Measurements from ENCODE around the gene ZFPL1.
A peak's percentile ranks its signal among the peaks of the same experiment; 100 is the strongest.

The ZFPL1 gene

GRCh38 chr11:65126624-65127274 lies 42.7 kb downstream of the ZFPL1 start:
- Histone ChIP-seq H3K27ac (ENCODE audit: low read depth, low read length) (no peak overlapping the region), H3K9me3 (ENCODE audit: insufficient read depth, low read depth, low read length) (no peaks in the 10 kb centered on the region), H4K91ac (ENCODE audit: low read depth, low read length) (no peak overlapping the region), H3K23ac (ENCODE audit: low read length) (peak overlapping the region; percentile 11), H2BK12ac (ENCODE audit: low read length) (no peak overlapping the region), H3K79me1 (ENCODE audit: low read length) (peaks cover 5% of the 10 kb centered on the region), H3K9ac (ENCODE audit: low read length) (no peak overlapping the region), H3K18ac (ENCODE audit: low read length) (no peak overlapping the region), H3K4me2 (ENCODE audit: low read length) (no peak overlapping the region), H4K12ac (ENCODE audit: low read depth, low read length) (peak overlapping the region; percentile 3), H4K8ac (ENCODE audit: low read depth, low read length) (no peak overlapping the region), H3K4ac (ENCODE audit: low read depth, low read length) (no peak overlapping the region), H3K79me2 (ENCODE audit: control insufficient read depth, insufficient read depth, low read length, poor library complexity) (peaks cover 5% of the 10 kb centered on the region), H3K36me3 (ENCODE audit: control insufficient read depth in 1 of 2, insufficient read depth in 2 of 2, low read length in 2 of 2) (peaks cover 68 to 73% of the 10 kb centered on the region in 2 experiments), H3K4me1 (ENCODE audit: control insufficient read depth in 1 of 2, insufficient read depth in 2 of 2, low read length in 2 of 2) (peaks cover 0 to 2% of the 10 kb centered on the region in 2 experiments), H2AFZ (ENCODE audit: insufficient read depth, low read length, poor library complexity) (no peak overlapping the region), H2BK5ac (ENCODE audit: low read depth, low read length, poor library complexity) (no peak overlapping the region), H2BK120ac (ENCODE audit: insufficient read depth, low read length, poor library complexity) (no peak overlapping the region), H3K27me3 (ENCODE audit: insufficient read depth, low read length) (no peaks in the 10 kb centered on the region), H2AK5ac (ENCODE audit: low read length) (no peak overlapping the region), H3K4me3 (ENCODE audit: low read depth, low read length) (no peak overlapping the region), H3K14ac (ENCODE audit: low read length) (no peak overlapping the region)
- DNase-seq = no peak
- no CpG with 5 or more reads among the region's 6 CpGs for WGBS (ENCODE audit: extremely low coverage, insufficient coverage, insufficient read length)

- no peak overlapping the region for H4K91ac ChIP-seq (ENCODE audit: low read depth, low read length)
- H4K12ac ChIP-seq (ENCODE audit: low read depth, low read length) = no peak overlapping the region
- no peaks in the 10 kb centered on the region for H3K79me2 ChIP-seq (ENCODE audit: control insufficient read depth, insufficient read depth, low read length, poor library complexity)
- H3K14ac ChIP-seq (ENCODE audit: low read length) = no peak overlapping the region
- H2BK120ac ChIP-seq (ENCODE audit: insufficient read depth, low read length, poor library complexity) = no peak overlapping the region
- no peaks in the 10 kb centered on the region for H3K9me3 ChIP-seq (ENCODE audit: insufficient read depth, low read depth, low read length)
- WGBS (ENCODE audit: extremely low coverage, insufficient coverage, insufficient read length) = no CpG with 5 or more reads among the region's 12 CpGs
- no peak overlapping the region for H2AK5ac ChIP-seq (ENCODE audit: low read length)
- no peak overlapping the region for H2AFZ ChIP-seq (ENCODE audit: insufficient read depth, low read length, poor library complexity)
- H3K36me3 ChIP-seq (ENCODE audit: control insufficient read depth in 1 of 2, insufficient read depth in 2 of 2, low read length in 2 of 2) = peaks cover 76 to 82% of the 10 kb centered on the region in 2 experiments
- no peak overlapping the region for H2BK5ac ChIP-seq (ENCODE audit: low read depth, low read length, poor library complexity)
- H4K8ac ChIP-seq (ENCODE audit: low read depth, low read length) = no peak overlapping the region
- H3K4me2 ChIP-seq (ENCODE audit: low read length) = no peak overlapping the region
- peaks cover 0 to 2% of the 10 kb centered on the region in 2 experiments for H3K4me1 ChIP-seq (ENCODE audit: control insufficient read depth in 1 of 2, insufficient read depth in 2 of 2, low read length in 2 of 2)
- no peak overlapping the region for H3K18ac ChIP-seq (ENCODE audit: low read length)
- no peaks in the 10 kb centered on the region for H3K79me1 ChIP-seq (ENCODE audit: low read length)
- H3K9ac ChIP-seq (ENCODE audit: low read length) = no peak overlapping the region
- no peak overlapping the region for H3K4ac ChIP-seq (ENCODE audit: low read depth, low read length)
- H3K23ac ChIP-seq (ENCODE audit: low read length) = no peak overlapping the region
- H3K27me3 ChIP-seq (ENCODE audit: insufficient read depth, low read length) = no peaks in the 10 kb centered on the region
- H2BK12ac ChIP-seq (ENCODE audit: low read length) = no peak overlapping the region
- H3K27ac ChIP-seq (ENCODE audit: low read depth, low read length) = no peak overlapping the region
- DNase-seq = no peak
- no peak overlapping the region for H3K4me3 ChIP-seq (ENCODE audit: low read depth, low read length)
These were observed 43.6 kb downstream of the ZFPL1 start for GRCh38 chr11:65127473-65128181.

- no peak overlapping the region for H3K9ac ChIP-seq (ENCODE audit: low read length)
- H4K8ac ChIP-seq (ENCODE audit: low read depth, low read length) = no peak overlapping the region
- H3K79me2 ChIP-seq (ENCODE audit: control insufficient read depth, insufficient read depth, low read length, poor library complexity) = no peaks in the 10 kb centered on the region
- H3K23ac ChIP-seq (ENCODE audit: low read length) = no peak overlapping the region
- no peaks in the 10 kb centered on the region for H3K79me1 ChIP-seq (ENCODE audit: low read length)
- H4K91ac ChIP-seq (ENCODE audit: low read depth, low read length) = no peak overlapping the region
- H3K9me3 ChIP-seq (ENCODE audit: insufficient read depth, low read depth, low read length) = no peaks in the 10 kb centered on the region
- H3K36me3 ChIP-seq (ENCODE audit: control insufficient read depth in 1 of 2, insufficient read depth in 2 of 2, low read length in 2 of 2) = peaks cover 80 to 87% of the 10 kb centered on the region in 2 experiments
- H4K12ac ChIP-seq (ENCODE audit: low read depth, low read length) = peak overlapping the region; percentile 43
- H3K14ac ChIP-seq (ENCODE audit: low read length) = no peak overlapping the region
- no peak overlapping the region for H3K18ac ChIP-seq (ENCODE audit: low read length)
- WGBS (ENCODE audit: extremely low coverage, insufficient coverage, insufficient read length) = no CpG with 5 or more reads among the region's 15 CpGs
- H3K4me2 ChIP-seq (ENCODE audit: low read length) = no peak overlapping the region
- H2BK12ac ChIP-seq (ENCODE audit: low read length) = no peak overlapping the region
- H3K4me3 ChIP-seq (ENCODE audit: low read depth, low read length) = no peak overlapping the region
- no peak for DNase-seq
- H2AFZ ChIP-seq (ENCODE audit: insufficient read depth, low read length, poor library complexity) = no peak overlapping the region
- H3K27ac ChIP-seq (ENCODE audit: low read depth, low read length) = no peak overlapping the region
- H2BK5ac ChIP-seq (ENCODE audit: low read depth, low read length, poor library complexity) = no peak overlapping the region
- H3K27me3 ChIP-seq (ENCODE audit: insufficient read depth, low read length) = no peaks in the 10 kb centered on the region
- no peak overlapping the region for H2AK5ac ChIP-seq (ENCODE audit: low read length)
- H3K4me1 ChIP-seq (ENCODE audit: control insufficient read depth in 1 of 2, insufficient read depth in 2 of 2, low read length in 2 of 2) = peaks cover 5 to 6% of the 10 kb centered on the region in 2 experiments
- H2BK120ac ChIP-seq (ENCODE audit: insufficient read depth, low read length, poor library complexity) = no peak overlapping the region
- H3K4ac ChIP-seq (ENCODE audit: low read depth, low read length) = no peak overlapping the region
These were observed 44.4 kb downstream of the ZFPL1 start for GRCh38 chr11:65128182-65129145.

GRCh38 chr11:65129649-65130441 lies 45.8 kb downstream of the ZFPL1 start:
- H3K4me3 ChIP-seq (ENCODE audit: low read depth, low read length) = no peak overlapping the region
- no CpG with 5 or more reads among the region's 13 CpGs for WGBS (ENCODE audit: extremely low coverage, insufficient coverage, insufficient read length)
- peaks cover 75 to 80% of the 10 kb centered on the region in 2 experiments for H3K36me3 ChIP-seq (ENCODE audit: control insufficient read depth in 1 of 2, insufficient read depth in 2 of 2, low read length in 2 of 2)
- H3K4me2 ChIP-seq (ENCODE audit: low read length) = no peak overlapping the region
- H2AFZ ChIP-seq (ENCODE audit: insufficient read depth, low read length, poor library complexity) = no peak overlapping the region
- no peak overlapping the region for H3K27ac ChIP-seq (ENCODE audit: low read depth, low read length)
- H4K91ac ChIP-seq (ENCODE audit: low read depth, low read length) = no peak overlapping the region
- H3K9ac ChIP-seq (ENCODE audit: low read length) = no peak overlapping the region
- no peak overlapping the region for H3K23ac ChIP-seq (ENCODE audit: low read length)
- H3K18ac ChIP-seq (ENCODE audit: low read length) = no peak overlapping the region
- H4K12ac ChIP-seq (ENCODE audit: low read depth, low read length) = peak overlapping the region; percentile 6
- H4K8ac ChIP-seq (ENCODE audit: low read depth, low read length) = no peak overlapping the region
- no peak overlapping the region for H3K4ac ChIP-seq (ENCODE audit: low read depth, low read length)
- H3K79me1 ChIP-seq (ENCODE audit: low read length) = peaks cover 11% of the 10 kb centered on the region
- no peak overlapping the region for H2AK5ac ChIP-seq (ENCODE audit: low read length)
- no peak for DNase-seq
- no peak overlapping the region for H2BK120ac ChIP-seq (ENCODE audit: insufficient read depth, low read length, poor library complexity)
- H3K9me3 ChIP-seq (ENCODE audit: insufficient read depth, low read depth, low read length) = no peaks in the 10 kb centered on the region
- H3K4me1 ChIP-seq (ENCODE audit: control insufficient read depth in 1 of 2, insufficient read depth in 2 of 2, low read length in 2 of 2) = peaks cover 7 to 9% of the 10 kb centered on the region in 2 experiments
- no peaks in the 10 kb centered on the region for H3K27me3 ChIP-seq (ENCODE audit: insufficient read depth, low read length)
- H3K79me2 ChIP-seq (ENCODE audit: control insufficient read depth, insufficient read depth, low read length, poor library complexity) = peaks cover 9% of the 10 kb centered on the region
- H3K14ac ChIP-seq (ENCODE audit: low read length) = no peak overlapping the region
- no peak overlapping the region for H2BK5ac ChIP-seq (ENCODE audit: low read depth, low read length, poor library complexity)
- H2BK12ac ChIP-seq (ENCODE audit: low read length) = no peak overlapping the region

Measured in trophoblast cell (in vitro differentiated cells and primary cell).